GM19328 (cell line): Measurements from ENCODE around the gene MAPK8IP1.

Source experiments
- ATAC-seq: cut with Tn5 transposase; IDR thresholded peaks from one replicate; pipeline ENCODE4 v1.9.1; 2021; ENCODE audit warnings: mild to moderate bottlenecking, moderate library complexity; ENCODE audit not compliant: unreplicated experiment

Gene MAPK8IP1

GRCh38 chr11:45906965-45907611 lies 21.6 kb downstream of the MAPK8IP1 start, which contains the start of gene FREY1:
FREY1 (minus strand) TSS chr11:45907271; CDS start chr11:45907245, 26 bp downstream.
- ATAC-seq = no peak

GRCh38 chr11:45907911-45908370 lies 22.5 kb downstream of the MAPK8IP1 start:
- no peak for ATAC-seq

- ATAC-seq = no peak
Measured at GRCh38 chr11:45909594-45910475, 24.4 kb downstream of the MAPK8IP1 start.

GRCh38 chr11:45910623-45911022 lies 25.2 kb downstream of the MAPK8IP1 start:
- no peak for ATAC-seq

- no peak for ATAC-seq
Measured at GRCh38 chr11:45913514-45913913, 28.1 kb downstream of the MAPK8IP1 start.

- no peak for ATAC-seq
Measured at GRCh38 chr11:45913942-45914635, 28.6 kb downstream of the MAPK8IP1 start.

GRCh38 chr11:45915446-45915845 lies 30.0 kb downstream of the MAPK8IP1 start:
- ATAC-seq = no peak

GRCh38 chr11:45917286-45917622 lies 31.8 kb downstream of the MAPK8IP1 start:
- ATAC-seq = no peak

- peak; percentile 86 for ATAC-seq
Measured at GRCh38 chr11:45917623-45918330, 32.3 kb downstream of the MAPK8IP1 start, which contains the start of gene PEX16. PEX16 (minus strand) TSS chr11:45917877; CDS start chr11:45917811, 66 bp downstream.

- no peak for ATAC-seq
Measured at GRCh38 chr11:45918331-45918941, 33.0 kb downstream of the MAPK8IP1 start.

GRCh38 chr11:45918962-45919675 lies 33.7 kb downstream of the MAPK8IP1 start:
- no peak for ATAC-seq

GRCh38 chr11:45919806-45920530 lies 34.5 kb downstream of the MAPK8IP1 start:
- ATAC-seq = no peak

- ATAC-seq = no peak
Measured at GRCh38 chr11:45920531-45921477, 35.4 kb downstream of the MAPK8IP1 start.

- no peak for ATAC-seq
Measured at GRCh38 chr11:45921561-45922424, 36.3 kb downstream of the MAPK8IP1 start.

- no peak for ATAC-seq
Measured at GRCh38 chr11:45922425-45923082, 37.1 kb downstream of the MAPK8IP1 start, which contains the start of gene LARGE2. LARGE2 (plus strand) TSS chr11:45922656; CDS start chr11:45922883, 227 bp downstream.
